Gastrocnemius medialis (tissue), 4 donors: Measurements from ENCODE around the gene IFNW1.

Experiments used
- CTCF ChIP-seq, 5 experiments: fragments of 450-650 bp in 3 of 5; fragments of 200-600 bp in 2 of 5; sonication (generic) in 2 of 5; IDR thresholded peaks in 4 of 5; conservative IDR thresholded peaks in 1 of 5; 1 replicate in 4 of 5; 2 replicates in 1 of 5; pipeline ENCODE4 v1.5.1; 2016 to 2019; ENCODE audit warnings: antibody characterized with exemption in 5 of 5, mild to moderate bottlenecking in 3 of 5, moderate library complexity in 3 of 5
- POLR2A ChIP-seq, 2 donors: fragments of 450-650 bp; IDR thresholded peaks; one replicate each; pipeline ENCODE4 v1.6.1; 2017; ENCODE audit warnings: antibody characterized with exemption in 2 of 2, mild to moderate bottlenecking in 2 of 2, moderate library complexity in 2 of 2

GRCh38 chr9:21119093-21119770 lies 22.4 kb downstream of the IFNW1 start:
- TF ChIP-seq CTCF (IDR thresholded peaks at IDR 0.05 in 4 of 5, conservative IDR thresholded peaks at IDR 0.05 in 1 of 5) (no peak), POLR2A (IDR thresholded peaks at IDR 0.05) (no peak)
